ENCODE data around the gene NUAK1. TPM values are rescaled to one million over a fixed set of nuclear protein-coding genes. Genes with fewer than 3 reads are reported as not detected.

Gene NUAK1
- total RNA-seq, 1 donor from 2014 or later, result not detected

- intact Hi-C loops (cut with micrococcal nuclease), result no loop called here
Measured at GRCh38 chr12:106066051-106066705, 72.6 kb downstream of the NUAK1 start.

- intact Hi-C loops (cut with micrococcal nuclease), result no loop called here
Measured at GRCh38 chr12:106065506-106065905, 73.2 kb downstream of the NUAK1 start.

GRCh38 chr12:106064721-106065021 is 74.1 kb downstream of the NUAK1 start:
- intact Hi-C loops (cut with micrococcal nuclease), result no loop called here

GRCh38 chr12:106063826-106064720 is 74.7 kb downstream of the NUAK1 start:
- intact Hi-C loops (cut with micrococcal nuclease), result no loop called here

- intact Hi-C loops (cut with micrococcal nuclease), result no loop called here
Measured at GRCh38 chr12:106062693-106063092, 76.1 kb downstream of the NUAK1 start.

- intact Hi-C loops (cut with micrococcal nuclease), result no loop called here
Measured at GRCh38 chr12:106058256-106059182, 80.2 kb downstream of the NUAK1 start.

- intact Hi-C loops (cut with micrococcal nuclease), result no loop called here
Measured at GRCh38 chr12:106054049-106054448, 84.7 kb downstream of the NUAK1 start.

- intact Hi-C loops (cut with micrococcal nuclease), result no loop called here
Measured at GRCh38 chr12:106051853-106052531, 86.8 kb downstream of the NUAK1 start.

- intact Hi-C loops (cut with micrococcal nuclease), result no loop called here
Measured at GRCh38 chr12:106049546-106049945, 89.2 kb downstream of the NUAK1 start.

GRCh38 chr12:106049105-106049504 is 89.6 kb downstream of the NUAK1 start:
- intact Hi-C loops (cut with micrococcal nuclease), result no loop called here

- intact Hi-C loops (cut with micrococcal nuclease), result no loop called here
Measured at GRCh38 chr12:106048676-106049075, 90.1 kb downstream of the NUAK1 start.

- intact Hi-C loops (cut with micrococcal nuclease), result no loop called here
Measured at GRCh38 chr12:106048016-106048415, 90.7 kb downstream of the NUAK1 start.

- intact Hi-C loops (cut with micrococcal nuclease), result no loop called here
Measured at GRCh38 chr12:106046947-106047346, 91.8 kb downstream of the NUAK1 start.

- intact Hi-C loops (cut with micrococcal nuclease), result no loop called here
Measured at GRCh38 chr12:106046301-106046846, 92.4 kb downstream of the NUAK1 start.

- intact Hi-C loops (cut with micrococcal nuclease), result no loop called here
Measured at GRCh38 chr12:106045251-106045674, 93.5 kb downstream of the NUAK1 start.

- intact Hi-C loops (cut with micrococcal nuclease), result no loop called here
Measured at GRCh38 chr12:106044773-106045172, 94.0 kb downstream of the NUAK1 start.

GRCh38 chr12:106042037-106042436 is 96.7 kb downstream of the NUAK1 start:
- intact Hi-C loops (cut with micrococcal nuclease), result no loop called here

GRCh38 chr12:106040521-106040920 is 98.2 kb downstream of the NUAK1 start:
- intact Hi-C loops (cut with micrococcal nuclease), result no loop called here

GRCh38 chr12:106039646-106040404 is 98.9 kb downstream of the NUAK1 start:
- intact Hi-C loops (cut with micrococcal nuclease), result no loop called here

GRCh38 chr12:106039242-106039641 is 99.5 kb downstream of the NUAK1 start:
- intact Hi-C loops (cut with micrococcal nuclease), result no loop called here

All from T-helper 2 cell treated with Interferon-gamma antibody and Interleukin-4, amounts not matched to agents 100 ng/mL and 5 ng/mL, for 36 hours (primary cell).